Measurements from ENCODE around the gene APBB1. TPM values are rescaled to one million over a fixed set of nuclear protein-coding genes. Genes with fewer than 3 reads are reported as not detected.
A peak's percentile ranks its signal among the peaks of the same experiment; 100 is the strongest.

The APBB1 gene
- total and polyA plus RNA-seq, 9 of the 15 experiments (the other 6 are each of a cell fraction or from before 2014, with no cell fraction given) = 0.04 to 0.73 (median 0.40) TPM

DNA sequence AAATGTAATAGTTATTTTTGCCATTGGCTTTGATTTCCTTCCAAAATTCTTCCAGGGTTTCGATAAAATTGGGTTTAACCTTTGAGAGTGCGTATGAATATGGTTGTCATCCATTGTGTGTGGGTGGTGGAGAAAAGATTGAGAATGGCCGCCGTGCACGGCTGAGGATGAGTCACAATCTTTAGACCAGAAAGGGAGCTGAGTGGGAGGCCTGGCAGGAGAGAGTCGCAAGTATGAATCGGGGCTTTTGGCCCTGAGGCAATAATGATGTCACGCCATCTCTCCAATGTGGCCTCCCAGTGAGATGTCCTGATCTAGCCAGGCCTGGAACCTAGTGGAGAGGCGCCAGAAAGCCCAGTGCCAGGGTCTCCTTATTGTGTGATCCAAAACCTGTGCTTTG, 61.7 kb downstream of the APBB1 start (continued):
- TF ChIP-seq SMAD1 (IDR thresholded peaks at IDR 0.05; ENCODE audit: low read depth, low read length, partially characterized antibody) = no peak
- no peak for TF ChIP-seq FUS (optimal IDR thresholded peaks at IDR 0.05; ENCODE audit: low read depth, low read length)
- TF ChIP-seq, protein P1, sequence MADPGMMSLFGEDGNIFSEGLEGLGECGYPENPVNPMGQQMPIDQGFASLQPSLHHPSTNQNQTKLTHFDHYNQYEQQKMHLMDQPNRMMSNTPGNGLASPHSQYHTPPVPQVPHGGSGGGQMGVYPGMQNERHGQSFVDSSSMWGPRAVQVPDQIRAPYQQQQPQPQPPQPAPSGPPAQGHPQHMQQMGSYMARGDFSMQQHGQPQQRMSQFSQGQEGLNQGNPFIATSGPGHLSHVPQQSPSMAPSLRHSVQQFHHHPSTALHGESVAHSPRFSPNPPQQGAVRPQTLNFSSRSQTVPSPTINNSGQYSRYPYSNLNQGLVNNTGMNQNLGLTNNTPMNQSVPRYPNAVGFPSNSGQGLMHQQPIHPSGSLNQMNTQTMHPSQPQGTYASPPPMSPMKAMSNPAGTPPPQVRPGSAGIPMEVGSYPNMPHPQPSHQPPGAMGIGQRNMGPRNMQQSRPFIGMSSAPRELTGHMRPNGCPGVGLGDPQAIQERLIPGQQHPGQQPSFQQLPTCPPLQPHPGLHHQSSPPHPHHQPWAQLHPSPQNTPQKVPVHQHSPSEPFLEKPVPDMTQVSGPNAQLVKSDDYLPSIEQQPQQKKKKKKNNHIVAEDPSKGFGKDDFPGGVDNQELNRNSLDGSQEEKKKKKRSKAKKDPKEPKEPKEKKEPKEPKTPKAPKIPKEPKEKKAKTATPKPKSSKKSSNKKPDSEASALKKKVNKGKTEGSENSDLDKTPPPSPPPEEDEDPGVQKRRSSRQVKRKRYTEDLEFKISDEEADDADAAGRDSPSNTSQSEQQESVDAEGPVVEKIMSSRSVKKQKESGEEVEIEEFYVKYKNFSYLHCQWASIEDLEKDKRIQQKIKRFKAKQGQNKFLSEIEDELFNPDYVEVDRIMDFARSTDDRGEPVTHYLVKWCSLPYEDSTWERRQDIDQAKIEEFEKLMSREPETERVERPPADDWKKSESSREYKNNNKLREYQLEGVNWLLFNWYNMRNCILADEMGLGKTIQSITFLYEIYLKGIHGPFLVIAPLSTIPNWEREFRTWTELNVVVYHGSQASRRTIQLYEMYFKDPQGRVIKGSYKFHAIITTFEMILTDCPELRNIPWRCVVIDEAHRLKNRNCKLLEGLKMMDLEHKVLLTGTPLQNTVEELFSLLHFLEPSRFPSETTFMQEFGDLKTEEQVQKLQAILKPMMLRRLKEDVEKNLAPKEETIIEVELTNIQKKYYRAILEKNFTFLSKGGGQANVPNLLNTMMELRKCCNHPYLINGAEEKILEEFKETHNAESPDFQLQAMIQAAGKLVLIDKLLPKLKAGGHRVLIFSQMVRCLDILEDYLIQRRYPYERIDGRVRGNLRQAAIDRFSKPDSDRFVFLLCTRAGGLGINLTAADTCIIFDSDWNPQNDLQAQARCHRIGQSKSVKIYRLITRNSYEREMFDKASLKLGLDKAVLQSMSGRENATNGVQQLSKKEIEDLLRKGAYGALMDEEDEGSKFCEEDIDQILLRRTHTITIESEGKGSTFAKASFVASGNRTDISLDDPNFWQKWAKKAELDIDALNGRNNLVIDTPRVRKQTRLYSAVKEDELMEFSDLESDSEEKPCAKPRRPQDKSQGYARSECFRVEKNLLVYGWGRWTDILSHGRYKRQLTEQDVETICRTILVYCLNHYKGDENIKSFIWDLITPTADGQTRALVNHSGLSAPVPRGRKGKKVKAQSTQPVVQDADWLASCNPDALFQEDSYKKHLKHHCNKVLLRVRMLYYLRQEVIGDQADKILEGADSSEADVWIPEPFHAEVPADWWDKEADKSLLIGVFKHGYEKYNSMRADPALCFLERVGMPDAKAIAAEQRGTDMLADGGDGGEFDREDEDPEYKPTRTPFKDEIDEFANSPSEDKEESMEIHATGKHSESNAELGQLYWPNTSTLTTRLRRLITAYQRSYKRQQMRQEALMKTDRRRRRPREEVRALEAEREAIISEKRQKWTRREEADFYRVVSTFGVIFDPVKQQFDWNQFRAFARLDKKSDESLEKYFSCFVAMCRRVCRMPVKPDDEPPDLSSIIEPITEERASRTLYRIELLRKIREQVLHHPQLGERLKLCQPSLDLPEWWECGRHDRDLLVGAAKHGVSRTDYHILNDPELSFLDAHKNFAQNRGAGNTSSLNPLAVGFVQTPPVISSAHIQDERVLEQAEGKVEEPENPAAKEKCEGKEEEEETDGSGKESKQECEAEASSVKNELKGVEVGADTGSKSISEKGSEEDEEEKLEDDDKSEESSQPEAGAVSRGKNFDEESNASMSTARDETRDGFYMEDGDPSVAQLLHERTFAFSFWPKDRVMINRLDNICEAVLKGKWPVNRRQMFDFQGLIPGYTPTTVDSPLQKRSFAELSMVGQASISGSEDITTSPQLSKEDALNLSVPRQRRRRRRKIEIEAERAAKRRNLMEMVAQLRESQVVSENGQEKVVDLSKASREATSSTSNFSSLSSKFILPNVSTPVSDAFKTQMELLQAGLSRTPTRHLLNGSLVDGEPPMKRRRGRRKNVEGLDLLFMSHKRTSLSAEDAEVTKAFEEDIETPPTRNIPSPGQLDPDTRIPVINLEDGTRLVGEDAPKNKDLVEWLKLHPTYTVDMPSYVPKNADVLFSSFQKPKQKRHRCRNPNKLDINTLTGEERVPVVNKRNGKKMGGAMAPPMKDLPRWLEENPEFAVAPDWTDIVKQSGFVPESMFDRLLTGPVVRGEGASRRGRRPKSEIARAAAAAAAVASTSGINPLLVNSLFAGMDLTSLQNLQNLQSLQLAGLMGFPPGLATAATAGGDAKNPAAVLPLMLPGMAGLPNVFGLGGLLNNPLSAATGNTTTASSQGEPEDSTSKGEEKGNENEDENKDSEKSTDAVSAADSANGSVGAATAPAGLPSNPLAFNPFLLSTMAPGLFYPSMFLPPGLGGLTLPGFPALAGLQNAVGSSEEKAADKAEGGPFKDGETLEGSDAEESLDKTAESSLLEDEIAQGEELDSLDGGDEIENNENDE (IDR thresholded peaks at IDR 0.05; ENCODE audit: low read depth, low read length) = no peak
- TF ChIP-seq ZNF347 (CRISPR knock-in tag; IDR thresholded peaks at IDR 0.05; ENCODE audit: low read depth) = no peak
- TF ChIP-seq DACH1 (IDR thresholded peaks at IDR 0.05; ENCODE audit: partially characterized antibody) = no peak
- TF ChIP-seq CREB1 (IDR thresholded peaks at IDR 0.05) = 0 out of 2 replicates have a peak, but pooled peaks have one; percentile 26
- no peak for TF ChIP-seq CREB1 (CRISPR knock-in tag; IDR thresholded peaks at IDR 0.05)
- TF ChIP-seq ZNF707 (CRISPR knock-in tag; conservative IDR thresholded peaks at IDR 0.05) = no peak
- no peak for TF ChIP-seq ZNF561 (CRISPR knock-in tag; conservative IDR thresholded peaks at IDR 0.05)
- TF ChIP-seq, protein P2, sequence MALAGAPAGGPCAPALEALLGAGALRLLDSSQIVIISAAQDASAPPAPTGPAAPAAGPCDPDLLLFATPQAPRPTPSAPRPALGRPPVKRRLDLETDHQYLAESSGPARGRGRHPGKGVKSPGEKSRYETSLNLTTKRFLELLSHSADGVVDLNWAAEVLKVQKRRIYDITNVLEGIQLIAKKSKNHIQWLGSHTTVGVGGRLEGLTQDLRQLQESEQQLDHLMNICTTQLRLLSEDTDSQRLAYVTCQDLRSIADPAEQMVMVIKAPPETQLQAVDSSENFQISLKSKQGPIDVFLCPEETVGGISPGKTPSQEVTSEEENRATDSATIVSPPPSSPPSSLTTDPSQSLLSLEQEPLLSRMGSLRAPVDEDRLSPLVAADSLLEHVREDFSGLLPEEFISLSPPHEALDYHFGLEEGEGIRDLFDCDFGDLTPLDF (CRISPR knock-in tag; IDR thresholded peaks at IDR 0.05) = no peak
- TF ChIP-seq BHLHE40 (IDR thresholded peaks at IDR 0.05; ENCODE audit: low read length) = peak; percentile 25; the same call in 1 of the 2 replicates
- no peak for TF ChIP-seq EWSR1 (IDR thresholded peaks at IDR 0.05; ENCODE audit: borderline replicate concordance, low read depth, partially characterized antibody)
- TF ChIP-seq CBX8 (IDR thresholded peaks at IDR 0.05; ENCODE audit: borderline replicate concordance, extremely low read depth, low read depth, low read length, poor library complexity, severe bottlenecking) = no peak
- TF ChIP-seq ZEB2 (IDR thresholded peaks at IDR 0.05) = no peak
- TF ChIP-seq ZNF239 (CRISPR knock-in tag; IDR thresholded peaks at IDR 0.05) = no peak
- TF ChIP-seq NR3C1 (CRISPR knock-in tag; IDR thresholded peaks at IDR 0.05) = no peak

All from K562 (cell line).